ENCODE results near the gene IPO8. TPM values are rescaled to one million over a fixed set of nuclear protein-coding genes. Genes with fewer than 3 reads are reported as not detected.

The IPO8 gene
- total and polyA plus RNA-seq, 12 donors: 7.3 to 30.7 (median 23.8) TPM

DNA sequence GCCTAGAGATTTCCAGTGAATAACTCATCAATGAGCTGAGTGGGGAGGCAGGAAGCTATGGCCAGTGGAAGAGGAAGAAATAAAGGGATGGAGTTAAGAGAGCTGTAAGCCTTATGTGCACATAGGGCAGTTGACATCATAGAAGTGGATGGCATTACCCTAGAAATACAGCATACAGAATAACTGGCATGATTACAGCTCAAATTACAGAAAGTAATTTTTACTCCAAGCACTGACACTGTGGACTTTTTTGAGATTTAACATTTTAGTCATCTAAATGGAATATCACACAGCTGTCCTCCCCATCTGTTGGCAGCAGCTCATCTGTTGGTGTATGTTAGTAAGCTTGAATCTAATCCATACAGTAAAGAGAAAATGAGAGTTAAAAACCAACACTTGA, 5.4 kb upstream of the IPO8 start:
- no peaks in the 10 kb centered on the region for H3K27me3 ChIP-seq
- intact Hi-C loops (cut with DNase I): no loop called here
- H3K36me3 ChIP-seq: peaks cover 0 to 5% (median 0%) of the 10 kb centered on the region in 9 donors
- ATAC-seq (no peak), DNase-seq (no peak)
- peaks cover 0 to 7% (median 0%) of the 10 kb centered on the region in 9 donors for H3K4me1 ChIP-seq
- H3K4me3 ChIP-seq: no peak overlapping the region
- H3K9me3 ChIP-seq: no peaks in the 10 kb centered on the region
- H3K27ac ChIP-seq: no peak overlapping the region
- TF ChIP-seq, protein P1, sequence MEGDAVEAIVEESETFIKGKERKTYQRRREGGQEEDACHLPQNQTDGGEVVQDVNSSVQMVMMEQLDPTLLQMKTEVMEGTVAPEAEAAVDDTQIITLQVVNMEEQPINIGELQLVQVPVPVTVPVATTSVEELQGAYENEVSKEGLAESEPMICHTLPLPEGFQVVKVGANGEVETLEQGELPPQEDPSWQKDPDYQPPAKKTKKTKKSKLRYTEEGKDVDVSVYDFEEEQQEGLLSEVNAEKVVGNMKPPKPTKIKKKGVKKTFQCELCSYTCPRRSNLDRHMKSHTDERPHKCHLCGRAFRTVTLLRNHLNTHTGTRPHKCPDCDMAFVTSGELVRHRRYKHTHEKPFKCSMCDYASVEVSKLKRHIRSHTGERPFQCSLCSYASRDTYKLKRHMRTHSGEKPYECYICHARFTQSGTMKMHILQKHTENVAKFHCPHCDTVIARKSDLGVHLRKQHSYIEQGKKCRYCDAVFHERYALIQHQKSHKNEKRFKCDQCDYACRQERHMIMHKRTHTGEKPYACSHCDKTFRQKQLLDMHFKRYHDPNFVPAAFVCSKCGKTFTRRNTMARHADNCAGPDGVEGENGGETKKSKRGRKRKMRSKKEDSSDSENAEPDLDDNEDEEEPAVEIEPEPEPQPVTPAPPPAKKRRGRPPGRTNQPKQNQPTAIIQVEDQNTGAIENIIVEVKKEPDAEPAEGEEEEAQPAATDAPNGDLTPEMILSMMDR (IDR thresholded peaks at IDR 0.05): no peak

DNA sequence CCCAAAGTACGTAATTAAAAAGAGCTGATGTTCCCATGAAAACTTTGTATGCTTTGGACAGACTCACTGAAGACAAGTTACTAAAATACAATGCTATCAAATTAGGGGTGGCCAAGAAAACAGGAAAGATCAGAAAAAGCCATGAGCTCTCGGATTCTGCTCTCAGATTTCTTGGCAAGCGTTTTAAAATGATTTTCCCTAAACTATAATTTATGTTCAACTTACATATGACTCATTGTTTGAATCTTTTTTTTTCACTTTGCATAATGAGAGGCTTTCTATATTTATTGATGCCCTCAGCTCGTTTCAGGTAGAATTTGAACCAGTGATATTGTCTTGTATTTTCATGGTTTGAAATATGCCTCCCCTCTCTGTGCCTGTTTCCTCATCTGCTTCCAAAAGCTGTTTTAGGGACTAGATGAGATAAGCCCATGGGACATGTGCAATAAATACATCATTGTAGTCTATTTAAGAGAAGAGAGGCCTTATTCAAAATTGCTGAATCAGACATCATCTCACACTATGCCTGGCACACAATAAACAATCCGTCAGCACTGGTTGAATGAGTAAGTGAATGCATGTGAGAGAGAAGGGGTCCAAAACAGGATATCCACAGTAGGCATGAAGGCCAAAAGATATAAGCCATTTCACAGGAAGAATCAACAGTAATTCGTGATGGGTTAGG, 4.7 kb upstream of the IPO8 start:
- no peaks in the 10 kb centered on the region for H3K27me3 ChIP-seq
- TF ChIP-seq, protein P1 (IDR thresholded peaks at IDR 0.05): no peak
- peaks cover 0 to 8% (median 2%) of the 10 kb centered on the region in 9 donors for H3K4me1 ChIP-seq
- DNase-seq (no peak), ATAC-seq (no peak)
- 63 to 69% methylated on average over 6 of the region's 6 CpGs for WGBS, 2 donors
- intact Hi-C loops (cut with DNase I): no loop called here
- H3K9me3 ChIP-seq: no peaks in the 10 kb centered on the region
- H3K27ac ChIP-seq: no peak overlapping the region
- H3K4me3 ChIP-seq: no peak overlapping the region
- peaks cover 0 to 5% (median 0%) of the 10 kb centered on the region in 9 donors for H3K36me3 ChIP-seq

DNA sequence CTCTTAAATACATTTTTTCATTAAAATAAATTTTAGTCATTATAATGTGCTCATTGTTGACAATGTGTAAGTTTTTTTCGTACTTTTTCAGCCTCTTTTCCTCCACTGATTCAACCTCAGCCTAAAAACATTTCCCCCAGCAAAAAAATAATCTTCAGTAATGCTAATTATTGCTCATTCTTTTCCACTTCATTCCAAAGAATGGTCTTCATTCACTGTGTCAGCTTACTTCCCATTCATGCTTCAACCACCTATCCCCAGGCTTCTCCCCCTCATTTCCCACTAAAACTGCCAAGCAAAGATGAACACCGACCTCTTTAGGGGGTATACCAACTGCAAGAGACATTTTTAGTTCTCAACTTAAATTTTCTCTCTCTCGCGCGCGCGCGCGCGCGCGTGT, 2.7 kb upstream of the IPO8 start:
- Histone ChIP-seq H3K36me3 (peaks cover 0 to 5% (median 0%) of the 10 kb centered on the region in 9 donors), H3K9me3 (no peaks in the 10 kb centered on the region), H3K27ac (no peak overlapping the region), H3K27me3 (no peaks in the 10 kb centered on the region), H3K4me3 (no peak overlapping the region), H3K4me1 (peaks cover 7 to 24% (median 19%) of the 10 kb centered on the region in 9 donors)
- DNase-seq (no peak), ATAC-seq (no peak)
- WGBS, 2 donors: 86 to 92% methylated on average over 12 of the region's 12 CpGs
- intact Hi-C loops (cut with DNase I): loop anchor here in 5 of 10 donors (5.0 to 10.0 kb wide), 5 partner anchors 54 to 109 kb away; partner anchors contain the start of gene CAPRIN2 (in 3 of the 5)
- TF ChIP-seq, protein P1 (IDR thresholded peaks at IDR 0.05): no peak

DNA sequence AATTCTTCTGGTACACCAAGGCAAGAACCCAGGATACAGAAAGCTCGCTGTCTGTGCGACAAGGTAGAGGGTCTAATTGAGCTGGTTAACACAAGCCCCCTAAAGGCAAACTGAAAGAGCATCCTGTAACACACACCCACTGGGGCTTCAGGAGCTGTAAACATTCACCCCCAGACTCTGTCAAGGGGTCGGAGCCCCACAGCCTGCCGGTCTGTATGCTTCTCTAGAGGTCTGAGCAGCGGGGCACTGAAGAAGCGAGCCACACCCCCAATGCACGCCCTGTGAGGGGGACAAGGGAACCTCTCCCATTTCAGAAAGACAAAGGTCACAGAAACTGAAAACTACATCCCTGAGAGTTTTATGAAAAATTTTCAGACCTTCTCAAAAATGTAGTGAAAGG, 1.3 kb upstream of the IPO8 start:
- Histone ChIP-seq H3K27ac (no peak overlapping the region), H3K9me3 (no peaks in the 10 kb centered on the region), H3K27me3 (no peaks in the 10 kb centered on the region), H3K36me3 (no peaks in the 10 kb centered on the region), H3K4me3 (no peak overlapping the region), H3K4me1 (peaks cover 7 to 36% (median 25%) of the 10 kb centered on the region in 9 donors)
- TF ChIP-seq, protein P1 (IDR thresholded peaks at IDR 0.05): no peak
- intact Hi-C loops (cut with DNase I): loop anchor here in 5 of 10 donors (5.0 to 10.0 kb wide), 5 partner anchors 55 to 110 kb away; partner anchors contain the start of gene CAPRIN2 (in 3 of the 5)
- DNase-seq (no peak), ATAC-seq (no peak)
- 94 to 96% methylated on average over 7 of the region's 7 CpGs for WGBS, 2 donors

Measured in heart right ventricle (tissue), 16 donors.